Endothelial cell (in vitro differentiated cells): ENCODE results near the gene IPO13. TPM values are rescaled to one million over a fixed set of nuclear protein-coding genes. Genes with fewer than 3 reads are reported as not detected.
A peak's percentile ranks its signal among the peaks of the same experiment; 100 is the strongest.

Source experiments
- DNase-seq: peaks from one replicate; pipeline ENCODE4 v3.0.0; 2021; ENCODE audit warnings: low spot score
- H3K27ac Mint-ChIP-seq: one replicate; pipeline ENCODE4 v1.8.0; 2021; ENCODE audit warnings: mixed read lengths, inconsistent platforms; ENCODE audit not compliant: unreplicated experiment
- H3K27me3 Mint-ChIP-seq: one replicate; pipeline ENCODE4 v1.8.0; 2021; ENCODE audit warnings: mild to moderate bottlenecking, moderate library complexity, mixed read lengths, inconsistent platforms; ENCODE audit not compliant: unreplicated experiment
- H3K36me3 Mint-ChIP-seq: one replicate; pipeline ENCODE4 v1.8.0; 2021; ENCODE audit warnings: mild to moderate bottlenecking, low read depth, mixed read lengths, inconsistent platforms; ENCODE audit not compliant: unreplicated experiment
- H3K4me1 Mint-ChIP-seq: one replicate; pipeline ENCODE4 v1.8.0; 2021; ENCODE audit warnings: mild to moderate bottlenecking, mixed read lengths, inconsistent platforms; ENCODE audit not compliant: unreplicated experiment
- H3K4me3 Mint-ChIP-seq: one replicate; pipeline ENCODE4 v1.8.0; 2021; ENCODE audit warnings: mild to moderate bottlenecking, mixed read lengths, inconsistent platforms; ENCODE audit not compliant: unreplicated experiment
- H3K9me3 Mint-ChIP-seq: one replicate; pipeline ENCODE4 v1.8.0; 2021; ENCODE audit warnings: mixed read lengths, inconsistent platforms; ENCODE audit not compliant: unreplicated experiment
- long read RNA-seq: library from polyadenylated mRNA; unstranded; transcript quantifications from one replicate; pipeline ENCODE4 v2.0.0, GENCODE V29; 2020; ENCODE audit not compliant: unreplicated experiment
- total RNA-seq: library from RNA; stranded (reverse); fragmentation: NEBNext Ultra II Directional; extraction: Animal tissue kit (Norgen Biotek cat#: 25700); gene quantifications from one replicate; pipeline ENCODE4 v1.2.1, GENCODE V29; 2021; ENCODE audit not compliant: unreplicated experiment
- TF ChIP-seq, protein P1 (sequence below): fragments of 200-600 bp; sonication (generic); IDR thresholded peaks from one replicate; pipeline ENCODE4 v1.5.0; 2021; ENCODE audit warnings: antibody characterized with exemption; ENCODE audit not compliant: unreplicated experiment

IPO13 gene, protein sequence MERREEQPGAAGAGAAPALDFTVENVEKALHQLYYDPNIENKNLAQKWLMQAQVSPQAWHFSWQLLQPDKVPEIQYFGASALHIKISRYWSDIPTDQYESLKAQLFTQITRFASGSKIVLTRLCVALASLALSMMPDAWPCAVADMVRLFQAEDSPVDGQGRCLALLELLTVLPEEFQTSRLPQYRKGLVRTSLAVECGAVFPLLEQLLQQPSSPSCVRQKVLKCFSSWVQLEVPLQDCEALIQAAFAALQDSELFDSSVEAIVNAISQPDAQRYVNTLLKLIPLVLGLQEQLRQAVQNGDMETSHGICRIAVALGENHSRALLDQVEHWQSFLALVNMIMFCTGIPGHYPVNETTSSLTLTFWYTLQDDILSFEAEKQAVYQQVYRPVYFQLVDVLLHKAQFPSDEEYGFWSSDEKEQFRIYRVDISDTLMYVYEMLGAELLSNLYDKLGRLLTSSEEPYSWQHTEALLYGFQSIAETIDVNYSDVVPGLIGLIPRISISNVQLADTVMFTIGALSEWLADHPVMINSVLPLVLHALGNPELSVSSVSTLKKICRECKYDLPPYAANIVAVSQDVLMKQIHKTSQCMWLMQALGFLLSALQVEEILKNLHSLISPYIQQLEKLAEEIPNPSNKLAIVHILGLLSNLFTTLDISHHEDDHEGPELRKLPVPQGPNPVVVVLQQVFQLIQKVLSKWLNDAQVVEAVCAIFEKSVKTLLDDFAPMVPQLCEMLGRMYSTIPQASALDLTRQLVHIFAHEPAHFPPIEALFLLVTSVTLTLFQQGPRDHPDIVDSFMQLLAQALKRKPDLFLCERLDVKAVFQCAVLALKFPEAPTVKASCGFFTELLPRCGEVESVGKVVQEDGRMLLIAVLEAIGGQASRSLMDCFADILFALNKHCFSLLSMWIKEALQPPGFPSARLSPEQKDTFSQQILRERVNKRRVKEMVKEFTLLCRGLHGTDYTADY
- total RNA-seq: 31.5 TPM
- long read RNA-seq, partial matches to known transcripts: 2 of 5 reads
- long read RNA-seq, other reads (novel, unspliced or antisense): 1 of 5 reads

DNA sequence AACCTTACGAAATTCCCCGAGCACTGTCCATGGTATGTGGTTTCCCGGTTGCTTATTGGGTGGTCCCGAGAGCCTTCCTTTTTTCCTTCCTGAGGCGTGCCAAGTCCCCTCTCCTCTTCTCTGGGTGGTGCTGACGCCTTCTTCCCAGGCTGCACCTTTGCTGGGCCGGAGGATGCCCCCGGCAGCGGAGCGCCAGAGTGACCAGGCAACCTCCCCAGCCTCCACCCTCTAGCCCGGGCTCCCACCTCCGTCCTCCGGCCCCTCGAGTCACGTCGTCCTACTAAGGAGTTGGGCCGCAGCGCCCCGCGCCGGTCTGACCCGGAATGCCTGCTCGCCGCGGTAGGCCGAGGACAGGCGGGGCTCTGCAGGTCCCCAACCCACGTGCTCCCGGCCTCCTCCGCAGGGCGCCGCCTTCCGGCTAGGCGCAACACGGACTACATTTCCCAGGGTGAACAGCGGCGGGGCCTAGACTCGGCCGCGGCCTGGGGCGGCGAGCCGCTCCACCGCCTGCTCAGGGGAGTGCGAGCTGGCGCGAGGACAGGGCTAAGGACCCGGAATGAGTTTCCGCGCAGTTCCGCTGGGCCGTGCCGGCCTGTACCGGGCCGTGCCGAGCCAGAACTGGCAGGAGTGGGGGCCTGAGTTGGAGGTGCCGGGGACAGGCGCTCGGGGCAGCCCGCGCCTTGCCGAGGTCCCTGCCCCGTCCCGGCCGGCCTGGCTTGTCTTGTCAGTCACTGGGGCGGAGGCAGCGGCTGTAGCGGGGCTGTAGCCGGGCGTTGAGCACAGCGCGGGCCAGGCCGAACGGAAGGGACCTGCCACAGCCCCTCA, at the start of gene IPO13:
Gene IPO13 (plus strand): TSS at position 715 of the 825 bp plus-strand sequence. CDS start 651 bp downstream, outside the sequence.
- Mint-ChIP-seq H3K4me1 (peaks cover 16% of the 10 kb centered on the region), H3K4me3 (peak within 1 kb of the TSS; percentile 94), H3K27me3 (peaks cover 7% of the 10 kb centered on the region), H3K9me3 (no peaks in the 10 kb centered on the region), H3K36me3 (peaks cover 5% of the 10 kb centered on the region), H3K27ac (peak within 1 kb of the TSS; percentile 74)
- TF ChIP-seq, protein P1, sequence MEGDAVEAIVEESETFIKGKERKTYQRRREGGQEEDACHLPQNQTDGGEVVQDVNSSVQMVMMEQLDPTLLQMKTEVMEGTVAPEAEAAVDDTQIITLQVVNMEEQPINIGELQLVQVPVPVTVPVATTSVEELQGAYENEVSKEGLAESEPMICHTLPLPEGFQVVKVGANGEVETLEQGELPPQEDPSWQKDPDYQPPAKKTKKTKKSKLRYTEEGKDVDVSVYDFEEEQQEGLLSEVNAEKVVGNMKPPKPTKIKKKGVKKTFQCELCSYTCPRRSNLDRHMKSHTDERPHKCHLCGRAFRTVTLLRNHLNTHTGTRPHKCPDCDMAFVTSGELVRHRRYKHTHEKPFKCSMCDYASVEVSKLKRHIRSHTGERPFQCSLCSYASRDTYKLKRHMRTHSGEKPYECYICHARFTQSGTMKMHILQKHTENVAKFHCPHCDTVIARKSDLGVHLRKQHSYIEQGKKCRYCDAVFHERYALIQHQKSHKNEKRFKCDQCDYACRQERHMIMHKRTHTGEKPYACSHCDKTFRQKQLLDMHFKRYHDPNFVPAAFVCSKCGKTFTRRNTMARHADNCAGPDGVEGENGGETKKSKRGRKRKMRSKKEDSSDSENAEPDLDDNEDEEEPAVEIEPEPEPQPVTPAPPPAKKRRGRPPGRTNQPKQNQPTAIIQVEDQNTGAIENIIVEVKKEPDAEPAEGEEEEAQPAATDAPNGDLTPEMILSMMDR: peak; percentile 84
- peak; percentile 98 for DNase-seq

DNA sequence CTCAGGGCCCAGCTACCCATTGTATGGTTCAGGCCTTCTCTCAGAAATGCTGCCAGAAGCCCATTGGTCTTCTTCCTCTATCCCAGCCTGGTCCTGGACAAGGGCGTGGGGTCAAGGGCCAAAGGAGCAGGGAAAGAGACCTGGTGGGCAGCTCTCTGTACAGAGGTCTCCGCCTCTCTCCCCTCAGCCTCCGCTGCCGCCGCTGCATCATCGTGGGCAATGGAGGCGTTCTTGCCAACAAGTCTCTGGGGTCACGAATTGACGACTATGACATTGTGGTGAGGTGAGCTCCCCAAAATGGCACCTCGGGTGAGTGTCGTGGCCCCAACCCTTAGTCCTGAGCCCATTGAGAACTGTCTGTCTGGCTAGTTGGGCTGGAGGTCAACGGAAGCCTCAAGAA, 47.8 kb upstream of the IPO13 start:
- no peak for DNase-seq
- TF ChIP-seq, protein P1: no peak
- Mint-ChIP-seq H3K4me1 (peaks cover 49% of the 10 kb centered on the region), H3K9me3 (no peaks in the 10 kb centered on the region), H3K4me3 (no peak overlapping the region), H3K27ac (no peak overlapping the region), H3K36me3 (peaks cover 3% of the 10 kb centered on the region), H3K27me3 (peaks cover 22% of the 10 kb centered on the region)

DNA sequence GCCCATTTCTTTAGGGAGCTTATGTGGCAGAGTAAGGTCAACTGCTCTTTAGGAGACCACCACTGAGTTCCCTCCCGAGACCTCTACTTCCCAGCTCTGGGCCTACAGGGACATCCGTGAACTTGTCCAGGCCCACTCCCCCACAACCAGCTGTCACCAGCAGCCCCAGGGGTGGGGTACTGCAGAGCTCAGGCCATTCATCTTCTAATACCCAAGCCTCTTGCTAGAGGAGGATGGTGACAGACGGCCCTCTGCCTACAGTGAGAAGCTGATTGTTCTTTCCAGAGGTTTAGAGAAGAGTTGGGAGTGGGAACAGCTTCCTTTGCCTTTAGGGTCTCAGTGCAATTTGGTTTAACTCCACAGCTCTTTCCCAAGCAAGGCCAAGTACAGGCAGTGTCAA, 46.4 kb upstream of the IPO13 start:
- H3K27me3 Mint-ChIP-seq: peaks cover 19% of the 10 kb centered on the region
- H3K36me3 Mint-ChIP-seq: peaks cover 8% of the 10 kb centered on the region
- no peak overlapping the region for H3K4me3 Mint-ChIP-seq
- peaks cover 41% of the 10 kb centered on the region for H3K4me1 Mint-ChIP-seq
- H3K9me3 Mint-ChIP-seq: no peaks in the 10 kb centered on the region
- DNase-seq: no peak
- no peak overlapping the region for H3K27ac Mint-ChIP-seq
- TF ChIP-seq, protein P1: no peak

DNA sequence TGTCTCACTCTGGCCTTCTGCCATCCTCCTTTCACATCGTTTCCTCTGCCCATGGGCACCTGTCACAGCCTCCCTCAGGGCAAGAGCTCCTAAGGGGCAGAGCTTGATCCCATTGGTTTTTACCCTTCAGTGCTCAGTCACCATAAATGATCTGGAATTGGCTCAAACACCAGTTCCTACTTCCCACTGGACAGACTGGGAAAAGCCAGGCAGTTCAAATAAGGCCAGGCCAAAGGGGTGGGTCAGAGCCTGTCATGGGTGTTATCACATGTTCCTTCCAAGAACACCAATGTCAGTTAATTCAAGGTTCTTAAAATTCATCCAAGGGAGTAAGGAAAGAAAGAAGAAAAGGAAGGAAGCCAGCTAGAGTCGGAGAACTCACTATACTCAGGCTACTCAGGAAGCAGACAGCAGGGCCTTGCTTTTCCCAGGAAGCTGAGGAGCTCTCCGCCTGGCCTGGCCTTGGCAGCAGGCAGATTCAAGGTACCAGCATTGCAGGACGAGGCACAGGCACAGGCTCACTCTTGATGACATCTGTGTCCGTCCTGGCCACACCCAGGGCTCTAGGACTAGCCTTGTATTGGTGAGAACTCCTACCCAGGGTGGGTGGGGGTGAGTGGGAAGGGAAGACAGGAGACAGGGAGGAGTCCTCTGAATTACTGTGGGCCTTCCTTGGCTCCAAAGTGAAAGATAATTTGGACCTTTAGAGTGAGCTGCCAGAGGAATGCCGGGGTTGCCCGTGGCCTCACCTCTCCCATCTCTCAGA, 45.4 kb upstream of the IPO13 start:
- peaks cover 9% of the 10 kb centered on the region for H3K36me3 Mint-ChIP-seq
- peaks cover 35% of the 10 kb centered on the region for H3K4me1 Mint-ChIP-seq
- TF ChIP-seq, protein P1: no peak
- H3K27me3 Mint-ChIP-seq: peaks cover 21% of the 10 kb centered on the region
- H3K4me3 Mint-ChIP-seq: peak overlapping the region; percentile 16
- peak overlapping the region; percentile 40 for H3K27ac Mint-ChIP-seq
- no peak for DNase-seq
- H3K9me3 Mint-ChIP-seq: peaks cover under 1% of the 10 kb centered on the region
